Smooth muscle cell of the brain vasculature (primary cell): ENCODE data around the gene TBC1D16.
A peak's percentile ranks its signal among the peaks of the same experiment; 100 is the strongest.
"Not testable (repeated sequence)": the region's sequence is repeated elsewhere in the genome, so short reads cannot be mapped to it uniquely, and the experiment has no call there.

Experiments
- DNase-seq: peaks from one replicate; pipeline ENCODE4 v3.0.0-alpha.2; 2012; ENCODE audit warnings: low read depth, low spot score

The TBC1D16 gene

DNA sequence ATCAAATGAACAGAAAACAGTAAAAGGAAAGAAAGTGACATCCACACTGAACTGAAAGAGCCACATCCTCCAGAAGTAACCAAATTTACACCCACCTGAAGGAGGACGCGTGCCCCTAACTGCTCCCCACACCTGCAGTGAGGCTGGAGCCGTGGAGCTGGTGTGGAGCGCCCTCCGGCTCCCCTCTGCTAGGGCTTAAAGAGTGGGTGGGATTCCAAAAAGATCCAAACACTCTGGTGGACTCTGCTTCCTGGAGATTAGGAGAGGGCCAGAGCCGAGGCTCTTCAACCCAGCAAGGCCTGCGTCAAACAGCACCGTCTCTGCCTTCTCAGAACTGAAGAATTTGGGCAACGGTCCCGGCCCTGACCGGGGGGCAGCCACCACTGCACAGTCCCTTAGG lies 16.0 kb upstream of the TBC1D16 start:
- DNase-seq, result no peak

DNA sequence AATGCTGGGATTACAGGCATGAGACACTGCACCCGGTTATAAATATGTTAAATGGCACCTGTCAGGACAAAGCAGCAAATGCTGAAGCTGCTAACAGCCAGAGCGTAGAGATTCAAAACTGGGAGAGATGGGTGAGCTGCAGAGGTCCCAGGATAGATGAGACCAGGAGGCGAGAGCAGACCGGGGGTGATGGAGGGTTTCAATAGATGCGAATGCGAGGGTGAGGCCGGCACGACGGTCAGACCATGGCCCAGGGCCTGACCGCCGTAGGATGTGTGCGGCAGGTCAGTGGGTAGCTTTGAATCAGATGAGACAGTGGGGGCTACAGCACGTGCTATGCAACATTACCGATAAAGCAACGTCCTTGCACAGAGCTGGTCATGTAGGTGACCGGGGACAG lies 15.0 kb upstream of the TBC1D16 start:
- DNase-seq, result no peak

DNA sequence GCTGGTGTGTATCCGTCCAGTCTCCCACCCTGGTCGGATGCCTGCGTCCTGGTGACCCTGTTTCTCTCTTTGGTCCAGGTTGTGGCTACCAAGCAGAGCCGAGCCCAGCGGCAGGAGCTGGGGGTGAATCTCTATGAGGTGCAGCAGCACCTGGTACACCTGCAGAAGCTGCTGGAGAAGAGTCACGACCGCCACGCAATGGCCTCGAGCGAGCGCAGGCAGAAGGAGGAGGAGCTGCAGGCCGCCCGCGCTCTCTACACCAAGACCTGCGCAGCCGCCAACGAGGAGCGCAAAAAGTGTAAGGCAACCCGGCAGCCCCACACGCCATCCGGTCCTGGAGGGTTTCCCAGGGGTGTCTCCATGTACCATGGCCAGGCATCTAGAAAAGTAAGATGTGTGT lies 14.3 kb upstream of the TBC1D16 start:
- DNase-seq, result no peak

DNA sequence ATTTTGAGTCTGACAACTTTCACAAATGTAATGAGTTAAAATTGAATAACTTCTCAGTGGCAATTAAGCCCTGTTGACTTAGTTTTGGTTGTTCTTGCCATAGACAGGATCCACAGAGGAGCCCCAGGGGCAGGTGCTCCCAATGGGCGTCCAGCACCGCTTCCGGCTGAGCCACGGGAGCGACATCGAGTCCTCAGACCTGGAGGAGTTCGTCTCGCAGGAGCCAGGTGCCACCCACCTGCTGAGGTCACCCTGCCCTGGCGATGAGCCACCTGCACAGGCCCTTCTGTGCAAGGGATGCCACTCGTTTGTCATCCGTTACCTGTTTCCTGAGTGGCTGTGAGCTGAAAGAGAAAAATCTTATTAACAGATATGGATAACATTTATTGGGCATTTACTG lies 11.5 kb upstream of the TBC1D16 start:
- no peak for DNase-seq

DNA sequence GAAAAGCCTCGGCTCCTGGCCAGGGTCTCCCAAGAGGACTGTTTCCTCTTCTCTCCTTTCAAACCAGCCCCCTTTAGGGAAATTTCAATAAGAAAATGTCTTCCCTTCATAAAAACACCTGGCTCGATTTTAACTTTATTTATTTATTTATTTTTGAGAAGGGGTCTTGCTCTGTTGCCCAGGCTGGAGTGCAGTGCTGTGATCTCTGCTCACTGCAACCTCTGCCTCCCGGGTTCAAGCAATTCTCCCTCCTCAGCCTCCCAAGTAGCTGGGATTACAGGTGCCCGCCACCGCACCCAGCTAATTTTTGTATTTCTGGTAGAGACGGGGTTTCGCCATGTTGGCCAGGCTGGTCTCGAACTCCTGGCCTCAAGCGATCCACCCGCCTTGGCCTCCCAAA lies 11.0 kb upstream of the TBC1D16 start:
- DNase-seq, result not testable (repeated sequence)

DNA sequence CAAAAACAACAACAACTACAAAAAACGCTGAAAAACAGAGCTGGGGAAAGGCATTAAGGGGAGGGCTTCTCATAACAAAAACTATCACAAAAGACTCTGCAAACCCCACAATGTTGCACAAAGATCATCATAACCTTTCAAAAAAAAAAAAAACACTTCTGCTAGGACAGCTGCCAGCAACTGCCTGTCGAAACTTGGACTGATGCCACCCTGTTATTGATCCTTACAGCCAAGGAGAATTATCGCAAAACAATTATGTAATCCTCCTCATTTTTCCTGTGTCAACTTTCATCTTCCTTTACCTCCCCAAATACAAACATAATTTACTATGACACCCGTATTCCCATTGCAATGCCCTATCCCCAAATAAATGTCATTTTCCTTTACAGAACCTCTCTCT lies 10.0 kb upstream of the TBC1D16 start:
- DNase-seq, result no peak

DNA sequence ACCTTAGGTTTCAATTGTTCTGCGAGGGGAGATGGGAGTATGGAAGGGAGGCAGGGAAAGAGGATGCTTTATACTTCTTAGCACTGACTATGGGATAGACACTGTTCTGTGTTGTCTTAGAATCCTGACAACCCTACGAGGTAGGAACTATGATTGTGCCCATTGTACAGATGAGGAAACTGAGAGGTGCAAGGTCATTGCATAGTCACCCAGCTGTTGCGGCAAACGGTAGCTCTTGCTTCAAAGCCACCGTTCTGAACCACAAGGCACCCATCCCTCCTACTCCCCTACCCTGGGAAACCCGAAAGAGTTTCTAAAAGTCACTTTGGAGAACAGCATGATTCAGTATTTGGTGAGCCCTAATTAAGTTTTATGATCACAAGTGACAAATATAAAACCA lies 8.3 kb upstream of the TBC1D16 start:
- no peak for DNase-seq

DNA sequence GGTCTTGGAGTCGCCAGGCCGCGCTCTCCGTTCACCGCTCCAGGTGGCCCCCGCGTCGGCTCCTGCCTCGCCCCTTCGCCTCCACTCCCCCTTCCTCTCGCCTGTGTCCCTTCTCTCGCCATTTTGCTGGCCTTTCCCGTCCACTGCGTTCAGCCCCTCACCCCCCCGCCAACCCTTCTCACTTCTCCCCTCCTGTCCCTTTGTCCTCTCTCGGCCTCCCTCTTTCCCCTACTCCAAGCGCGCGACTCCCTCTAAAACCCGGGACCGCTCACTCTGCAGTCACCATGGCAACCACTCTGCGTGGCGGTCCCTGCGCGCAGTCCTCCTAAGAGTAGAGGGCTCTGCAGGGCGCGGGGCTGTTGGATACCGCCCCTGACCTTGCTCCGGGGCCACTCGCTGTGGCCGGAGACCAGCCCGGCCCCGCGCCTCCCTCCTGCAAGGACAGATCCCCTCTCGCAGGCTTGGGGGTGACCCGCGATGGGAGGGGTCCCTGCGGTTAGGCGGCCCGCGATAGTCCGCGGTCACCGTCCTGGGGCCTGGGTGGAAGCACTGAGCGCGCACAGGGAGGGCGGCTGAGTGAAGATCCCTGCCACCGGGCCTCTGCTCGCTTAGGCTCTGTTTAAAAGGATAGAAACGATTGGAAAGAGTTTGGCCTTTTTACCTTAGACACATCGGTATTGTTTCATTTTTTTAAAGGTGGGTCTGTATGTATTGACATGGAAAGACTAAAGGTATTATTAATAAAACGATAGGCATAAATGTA lies 1.2 kb upstream of the TBC1D16 start:
- DNase-seq, result no peak

DNA sequence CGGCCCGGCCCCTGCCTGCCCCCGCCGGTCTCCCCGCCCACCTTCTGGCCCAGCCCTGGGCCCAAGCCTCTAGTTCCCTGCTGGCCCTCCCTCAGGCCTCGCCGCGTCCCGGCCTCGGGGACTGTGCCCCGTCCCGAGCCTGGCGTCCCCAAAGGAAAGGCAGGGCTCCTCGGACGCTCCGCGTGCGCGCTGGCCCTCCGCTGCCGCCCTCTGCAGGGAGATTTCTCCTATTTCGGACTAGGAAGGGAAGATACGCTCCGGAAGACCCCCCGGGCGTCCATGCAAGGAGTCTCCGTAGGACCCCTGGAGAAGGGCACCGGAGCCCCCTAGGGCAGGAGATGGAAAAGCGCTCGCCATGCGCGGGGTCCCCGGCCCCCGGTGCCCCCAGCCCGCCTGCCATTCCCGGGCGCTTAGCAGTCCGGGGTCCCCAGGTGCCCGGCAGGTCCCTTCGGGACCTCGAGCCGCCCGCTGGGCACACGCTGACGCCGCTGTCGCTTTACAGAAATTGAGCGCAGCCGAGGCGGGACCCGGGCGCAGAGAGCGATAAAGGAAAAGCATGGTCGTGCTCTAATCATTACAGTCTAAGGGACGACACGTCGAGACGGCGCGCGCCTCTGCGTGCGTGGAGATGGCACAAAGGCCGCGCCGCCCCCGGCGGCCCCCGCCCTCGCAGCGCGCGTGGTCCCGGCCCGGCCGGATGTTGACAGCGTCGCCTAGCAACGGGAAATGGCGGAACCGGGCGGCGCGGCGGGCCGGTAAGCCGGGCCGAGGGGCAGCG lies 454 bp upstream of the TBC1D16 start, which contains the start of gene CCDC40:
CCDC40 (plus strand) TSS at position 706 of the 778 bp plus-strand sequence; CDS start at position 727, 21 bp downstream.
- no peak for DNase-seq

DNA sequence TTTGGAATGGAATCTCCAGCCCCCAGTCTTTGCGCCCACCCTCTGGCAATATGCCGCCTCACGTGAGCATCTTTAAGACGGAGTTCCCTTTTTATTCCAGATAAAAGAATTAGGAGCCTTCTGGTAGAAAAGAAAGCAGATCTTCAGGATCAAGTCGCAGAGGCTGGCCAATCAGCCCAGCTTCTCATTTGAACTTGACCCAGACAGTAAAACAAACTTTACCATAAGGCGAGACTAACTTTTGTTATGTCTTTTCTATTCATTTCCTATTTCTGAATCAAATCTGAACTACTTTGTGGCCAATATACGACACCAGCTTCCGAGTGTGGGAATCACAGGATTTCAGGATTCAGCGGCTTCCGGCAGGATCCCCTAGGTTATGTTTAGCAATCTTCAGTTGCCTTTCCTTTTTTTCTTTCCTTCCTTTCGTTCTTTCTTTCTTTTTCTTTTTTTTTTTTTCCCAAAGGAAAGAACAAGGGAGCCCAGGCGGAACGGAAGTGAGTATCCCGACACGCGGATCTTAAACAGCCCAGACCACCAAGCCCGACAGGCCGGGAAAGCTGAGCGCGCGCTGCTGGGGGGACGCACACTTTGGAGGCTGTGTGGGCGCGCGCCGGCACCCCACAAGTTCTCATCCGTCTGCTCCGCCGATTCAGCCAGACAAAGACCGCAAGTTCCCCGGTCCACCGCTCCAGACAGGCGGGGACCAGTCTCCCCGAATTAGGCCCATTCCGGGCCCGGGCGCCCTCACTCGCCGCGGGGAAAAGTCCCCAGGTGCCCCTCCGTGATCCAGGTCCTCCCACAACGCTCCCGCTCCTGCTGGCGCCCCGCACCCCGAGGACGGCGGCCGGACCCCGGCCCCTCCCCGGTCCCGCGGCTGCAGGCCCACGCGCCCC lies 633 bp downstream of the TBC1D16 start:
- no peak for DNase-seq

DNA sequence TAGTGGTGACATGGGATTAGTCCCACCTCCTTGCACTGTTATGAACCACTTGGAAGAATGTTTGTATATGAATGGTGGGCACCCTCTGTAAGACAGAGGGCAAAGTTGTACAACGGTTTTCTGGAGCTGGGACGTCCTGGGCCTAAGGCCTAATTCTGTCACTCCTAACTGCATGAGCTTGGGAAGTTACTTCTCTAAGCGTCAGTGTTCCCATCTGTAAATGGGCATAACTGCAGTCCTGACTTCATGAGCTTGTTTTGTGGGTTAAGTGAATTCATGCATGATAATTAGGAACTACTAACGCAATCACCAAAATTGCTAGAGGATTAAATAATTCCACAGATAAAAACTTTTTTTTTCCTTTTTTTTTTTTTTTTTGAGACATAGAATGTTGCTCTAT lies 1.8 kb downstream of the TBC1D16 start:
- no peak for DNase-seq

DNA sequence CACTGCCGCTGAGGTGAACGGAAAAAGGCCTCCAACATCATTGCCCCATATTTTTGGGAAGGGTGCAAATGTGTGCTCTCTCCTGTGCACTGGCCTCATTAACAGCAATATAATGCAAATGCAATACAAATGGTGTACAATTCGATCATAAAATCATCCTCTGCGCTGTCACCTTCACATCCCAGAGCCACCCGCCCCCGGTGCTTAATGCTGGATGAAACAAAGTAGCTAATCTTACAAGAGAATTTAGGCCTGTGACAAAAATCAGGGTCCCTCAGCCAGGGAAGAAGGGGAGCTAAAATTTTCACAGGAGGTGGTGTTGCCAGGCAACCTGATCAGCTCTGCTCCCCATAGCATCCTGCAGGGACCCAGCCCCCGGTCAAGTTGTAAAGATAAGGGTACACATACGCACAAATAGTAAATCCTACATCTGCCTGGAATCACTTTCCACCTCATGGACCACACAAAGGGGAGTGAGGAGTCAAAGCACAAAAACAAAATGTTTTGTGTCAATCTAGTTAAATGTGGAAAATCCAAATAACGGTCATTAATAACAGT lies 3.0 kb downstream of the TBC1D16 start:
- DNase-seq, result no peak

DNA sequence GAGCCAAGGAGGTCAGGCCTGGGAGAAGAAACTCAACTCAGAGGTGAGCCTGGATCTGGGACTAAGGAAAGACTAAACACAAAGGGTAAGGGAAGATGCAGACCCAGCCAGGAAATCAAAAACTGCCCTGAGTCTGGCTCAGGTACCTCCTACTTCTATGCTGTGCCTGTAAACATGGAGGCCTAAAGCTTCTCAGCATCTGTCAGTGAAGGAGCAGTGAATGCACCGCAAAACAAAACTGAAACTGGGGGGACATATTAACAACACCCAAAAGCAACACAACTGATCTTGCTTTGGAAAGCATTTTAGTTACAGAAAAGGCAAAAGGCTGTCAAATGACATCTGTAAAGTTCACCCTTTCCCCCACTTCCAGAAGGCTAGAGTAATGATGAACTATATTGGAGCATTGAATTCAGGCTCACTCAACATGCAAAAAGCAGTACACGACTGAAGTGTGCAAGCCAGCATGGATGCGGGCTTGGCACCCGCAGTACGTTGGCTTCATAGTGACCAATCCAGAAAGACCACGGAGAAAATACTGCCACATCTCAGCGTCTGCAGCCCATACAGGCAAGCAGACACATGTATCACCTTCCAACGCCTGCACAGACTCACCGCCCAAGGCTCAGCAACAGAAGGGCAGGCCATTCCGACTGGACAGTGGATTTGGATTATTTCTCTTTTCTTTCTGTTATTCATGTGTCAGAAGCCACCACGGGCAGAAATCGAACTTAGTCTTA lies 3.8 kb downstream of the TBC1D16 start:
- no peak for DNase-seq

DNA sequence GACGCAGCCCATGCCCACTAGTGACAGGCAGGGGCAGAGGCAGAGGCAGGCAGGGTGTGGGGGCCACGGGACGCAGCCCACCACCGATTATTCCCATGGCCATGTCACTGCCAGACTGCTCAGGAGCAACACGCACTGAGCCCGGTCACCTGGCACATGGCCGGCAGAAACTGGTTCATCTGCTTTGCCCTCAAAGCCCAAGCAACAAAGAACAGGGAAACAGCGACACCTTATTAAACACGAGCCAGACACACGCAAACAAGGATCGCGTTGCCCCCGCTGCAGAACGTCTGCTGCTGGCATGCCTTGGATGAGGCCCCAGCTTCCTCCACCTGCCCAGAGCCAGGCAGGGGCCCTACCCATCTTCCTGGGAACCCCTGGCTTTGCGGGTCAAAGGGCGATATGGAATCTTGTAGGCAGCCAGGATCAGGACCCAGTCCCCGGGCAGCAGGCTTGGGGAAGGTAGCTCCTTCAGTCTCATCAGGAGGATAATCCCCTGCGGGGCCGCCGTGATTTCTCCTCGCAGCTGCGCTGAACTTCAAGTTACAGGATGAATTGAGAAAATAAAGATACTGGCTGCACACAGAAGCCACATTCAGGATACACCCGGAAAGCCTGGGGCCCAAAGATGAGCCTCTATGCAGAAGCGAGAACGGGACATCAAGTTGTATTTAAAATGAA lies 4.8 kb downstream of the TBC1D16 start:
- no peak for DNase-seq

DNA sequence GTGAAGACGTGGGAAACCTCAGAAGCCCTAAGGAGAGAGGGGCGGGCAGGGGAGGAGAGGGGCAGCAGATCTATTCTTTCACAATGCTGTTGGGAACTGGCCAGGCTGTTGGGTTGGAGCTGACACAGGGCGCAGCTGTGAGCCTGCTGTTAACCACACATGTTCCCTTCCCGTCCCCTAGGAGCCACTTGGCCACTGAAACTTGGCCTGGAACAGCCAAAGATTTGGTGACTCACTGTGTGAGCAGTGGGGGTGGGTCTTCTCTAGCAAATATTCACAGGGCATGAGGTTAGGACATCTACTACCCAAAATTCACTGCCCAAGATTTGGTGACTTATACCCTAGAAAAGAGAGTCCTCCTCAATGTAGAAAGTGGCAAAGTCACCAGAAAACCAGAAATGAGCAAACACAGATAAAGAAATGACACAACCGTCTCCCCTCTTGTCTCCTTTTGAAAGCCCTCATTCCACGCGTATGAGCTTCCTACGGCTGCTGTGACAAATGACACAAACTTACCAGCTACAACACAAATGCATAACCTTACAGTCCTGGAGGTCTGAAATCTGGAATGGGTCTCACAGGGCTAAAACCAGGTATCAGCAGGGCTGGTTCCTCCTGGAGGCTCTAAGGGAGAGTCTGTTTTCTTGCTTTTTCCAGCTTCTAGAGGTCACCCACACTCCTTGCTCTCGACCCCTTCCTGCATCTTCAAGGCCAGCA lies 6.3 kb downstream of the TBC1D16 start:
- DNase-seq, result peak; percentile 45

DNA sequence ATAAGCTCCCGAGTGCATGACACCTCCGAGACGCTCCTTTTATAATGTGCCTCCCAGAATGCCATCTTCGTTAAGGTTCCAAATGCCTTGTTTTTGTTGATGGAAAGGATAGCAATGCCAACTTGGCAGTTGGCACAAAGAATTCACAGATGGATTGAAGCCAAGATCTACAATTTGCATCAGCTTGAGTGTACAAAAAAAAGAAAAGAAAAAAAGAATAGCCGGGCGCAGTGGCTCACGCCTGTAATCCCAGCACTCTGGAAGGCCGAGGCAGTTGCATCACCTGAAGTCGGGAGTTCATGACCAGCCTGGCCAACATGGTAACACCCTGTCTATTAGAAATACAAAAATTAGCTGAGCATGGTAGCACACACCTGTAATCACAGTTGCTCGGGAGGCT lies 7.6 kb downstream of the TBC1D16 start:
- DNase-seq, result no peak

DNA sequence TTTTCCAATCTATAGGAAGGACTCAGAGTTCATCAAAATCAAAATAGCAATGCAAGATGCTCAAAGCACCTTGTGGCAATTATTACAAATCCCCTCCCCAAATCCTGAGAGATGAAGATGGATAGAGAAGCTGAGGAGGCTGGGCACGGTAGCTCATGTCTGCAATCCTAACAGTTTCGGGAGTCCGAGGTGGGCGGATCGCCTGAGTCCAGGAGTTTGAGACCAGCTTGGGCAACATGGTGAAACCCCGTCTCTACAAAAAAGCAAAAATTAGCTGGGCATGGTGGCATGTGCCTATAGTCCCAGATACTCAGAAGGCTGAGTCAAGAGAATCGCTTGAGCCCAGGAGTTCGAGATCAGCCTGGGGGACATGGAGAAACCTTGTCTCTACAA lies 8.6 kb downstream of the TBC1D16 start:
- no peak for DNase-seq

DNA sequence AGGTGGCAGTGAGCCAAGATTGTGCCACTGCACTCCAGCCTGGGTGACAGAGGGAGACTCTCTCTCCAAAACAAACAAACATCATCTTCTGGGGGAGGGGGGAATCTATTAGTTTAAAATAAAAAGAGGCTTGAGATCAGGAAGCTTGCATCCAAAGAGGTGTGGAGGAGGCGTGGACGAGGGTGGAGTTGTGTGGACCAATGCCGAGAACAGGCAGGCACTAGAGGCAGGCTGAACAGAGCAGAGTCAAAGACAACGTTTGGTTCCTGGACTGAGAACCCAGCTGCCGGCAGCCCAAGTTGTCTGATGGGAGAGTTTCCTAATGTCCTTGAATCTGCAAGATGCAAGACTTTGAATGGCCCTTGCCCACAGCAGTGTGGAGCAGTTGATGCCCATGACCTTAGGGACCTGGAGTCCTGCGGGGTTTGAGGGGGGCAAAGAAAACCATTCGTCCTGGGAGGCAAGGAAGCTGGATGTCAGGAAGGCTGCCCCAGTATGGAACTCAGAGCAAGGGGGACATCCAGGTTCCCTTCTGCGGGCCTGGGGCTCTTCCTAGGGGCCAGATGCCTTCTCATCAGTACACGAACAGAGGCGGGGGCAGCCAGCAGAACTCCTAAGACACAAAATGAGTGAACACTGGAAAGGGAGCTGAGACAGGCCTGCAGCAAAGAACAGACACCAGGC lies 9.2 kb downstream of the TBC1D16 start:
- no peak for DNase-seq

DNA sequence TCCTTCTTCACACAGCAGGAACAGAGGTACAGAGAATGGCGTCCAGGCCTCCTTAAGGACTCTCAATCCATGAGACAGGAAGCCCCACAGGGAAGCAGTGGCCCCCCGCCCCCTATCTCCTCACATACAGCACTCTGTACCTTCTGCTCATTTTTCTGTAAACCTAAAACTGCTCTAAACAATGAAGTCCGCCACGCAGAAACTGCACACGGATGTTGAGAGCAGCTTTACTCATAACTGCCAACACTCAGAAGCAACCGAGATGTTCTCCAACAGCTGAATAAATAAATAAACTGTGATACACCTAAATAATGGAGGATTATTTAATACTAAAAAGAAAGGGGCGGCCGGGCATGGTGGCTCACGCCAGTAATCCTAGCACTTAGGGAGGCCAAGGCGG lies 9.9 kb downstream of the TBC1D16 start:
- no peak for DNase-seq
